ENCODE data around the gene DNAH9. TPM values are rescaled to one million over a fixed set of nuclear protein-coding genes. Genes with fewer than 3 reads are reported as not detected.
A peak's percentile ranks its signal among the peaks of the same experiment; 100 is the strongest.

Gene DNAH9
- total RNA-seq, 1 donor from 2014 or later, result 1.0 TPM

DNA sequence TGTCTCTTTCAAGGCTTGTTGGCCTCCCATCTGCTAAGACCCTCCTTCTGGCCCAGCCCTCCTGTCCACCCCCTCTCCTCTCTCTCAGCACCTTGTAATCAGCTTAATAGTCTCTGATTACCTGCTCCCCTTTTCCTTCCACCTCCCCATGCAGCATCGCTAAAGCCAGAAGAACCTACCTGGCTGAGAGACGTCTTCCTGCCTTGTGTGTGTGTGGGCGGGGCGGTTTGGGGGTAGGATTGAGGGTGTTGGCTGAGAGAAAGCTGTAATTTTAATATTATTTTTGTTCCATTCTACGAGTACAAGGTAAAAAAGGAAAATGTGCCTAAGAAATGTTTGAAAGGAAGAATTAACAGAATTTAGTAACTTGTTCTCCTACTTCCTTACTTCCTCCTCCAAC is 3.4 kb downstream of the DNAH9 start:
- peaks cover 4 to 7% (median 6%) of the 10 kb centered on the region in 3 donors for H3K27me3 ChIP-seq (ENCODE audit: control insufficient read depth in 3 of 3, insufficient read depth in 3 of 3, low read length in 3 of 3)
- H3K27ac ChIP-seq (ENCODE audit: low read depth, low read length), result no peak overlapping the region
- no peak overlapping the region for H3K4me3 ChIP-seq (ENCODE audit: low read length in 3 of 3)
- no peaks in the 10 kb centered on the region for H3K9me3 ChIP-seq (ENCODE audit: control insufficient read depth in 3 of 3, low read length in 3 of 3)
- peaks cover 3 to 8% (median 3%) of the 10 kb centered on the region in 3 donors for H3K4me1 ChIP-seq (ENCODE audit: control insufficient read depth in 3 of 3, insufficient read depth in 3 of 3, low read length in 3 of 3)
- H3K9ac ChIP-seq (ENCODE audit: low read depth in 1 of 3, low read length in 3 of 3), result no peak overlapping the region
- H3K36me3 ChIP-seq (ENCODE audit: control insufficient read depth in 3 of 3, insufficient read depth in 3 of 3, low read length in 3 of 3), result no peaks in the 10 kb centered on the region

DNA sequence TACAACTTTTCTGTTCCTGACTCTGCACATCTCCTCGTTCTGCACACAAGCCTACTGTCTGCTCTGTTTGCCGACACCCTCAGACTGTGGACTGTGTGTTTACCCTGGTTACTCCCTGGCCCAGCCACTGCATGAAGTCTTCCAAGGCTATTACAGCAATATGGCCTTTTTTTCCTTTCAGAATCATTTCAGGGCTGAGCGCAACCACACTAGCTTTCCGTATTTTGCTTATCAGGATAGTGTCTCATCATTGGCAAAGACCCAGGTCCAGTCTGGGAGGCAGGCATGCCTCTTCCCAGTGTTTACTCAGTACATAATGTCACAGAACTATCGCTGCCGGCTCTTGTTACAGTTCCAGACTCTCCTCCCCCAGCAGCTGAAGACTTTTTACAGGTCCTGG is 10.1 kb downstream of the DNAH9 start:
- peak overlapping the region in 1 of 3 donors; percentile 5 for H3K9ac ChIP-seq (ENCODE audit: low read depth in 1 of 3, low read length in 3 of 3)
- peak overlapping the region in 1 of 3 donors; percentile 25 for H3K4me3 ChIP-seq (ENCODE audit: low read length in 3 of 3)
- no peaks in the 10 kb centered on the region for H3K4me1 ChIP-seq (ENCODE audit: control insufficient read depth in 3 of 3, insufficient read depth in 3 of 3, low read length in 3 of 3)
- H3K36me3 ChIP-seq (ENCODE audit: control insufficient read depth in 3 of 3, insufficient read depth in 3 of 3, low read length in 3 of 3), result no peaks in the 10 kb centered on the region
- H3K27me3 ChIP-seq (ENCODE audit: control insufficient read depth in 3 of 3, insufficient read depth in 3 of 3, low read length in 3 of 3), result peaks cover 0 to 8% (median 0%) of the 10 kb centered on the region in 3 donors
- no peaks in the 10 kb centered on the region for H3K9me3 ChIP-seq (ENCODE audit: control insufficient read depth in 3 of 3, low read length in 3 of 3)
- H3K27ac ChIP-seq (ENCODE audit: low read depth, low read length), result no peak overlapping the region

DNA sequence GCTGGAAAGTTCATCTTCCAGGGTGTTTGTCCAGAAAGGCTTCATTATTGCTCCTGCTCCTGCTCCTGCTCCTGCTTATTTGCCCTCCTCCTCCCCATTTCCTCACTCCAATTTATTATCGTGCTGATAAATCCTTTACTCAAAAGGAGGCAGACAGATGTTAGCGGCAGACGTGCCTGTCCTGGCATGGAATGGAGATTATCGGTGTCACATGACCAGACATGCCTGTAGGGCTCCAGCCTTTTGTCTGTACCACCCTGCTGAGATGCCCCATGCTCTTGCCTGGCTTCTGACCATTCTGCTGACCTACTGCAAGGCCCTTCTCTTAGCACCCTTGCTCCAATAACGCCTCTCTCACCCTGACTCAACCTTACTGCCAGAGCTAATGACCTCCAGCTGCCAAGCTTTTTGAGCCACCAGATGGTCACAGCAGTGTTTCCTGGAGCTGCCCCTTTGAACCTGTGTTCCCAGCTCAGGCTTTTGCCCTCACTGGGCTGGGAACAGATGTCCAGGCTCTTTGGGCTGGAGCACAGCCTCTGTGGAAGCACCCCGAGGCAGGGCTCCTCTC is 12.8 kb downstream of the DNAH9 start:
- Histone ChIP-seq H3K4me3 (ENCODE audit: low read length in 3 of 3) (no peak overlapping the region), H3K36me3 (ENCODE audit: control insufficient read depth in 3 of 3, insufficient read depth in 3 of 3, low read length in 3 of 3) (no peaks in the 10 kb centered on the region), H3K9ac (ENCODE audit: low read depth in 1 of 3, low read length in 3 of 3) (no peak overlapping the region), H3K27me3 (ENCODE audit: control insufficient read depth in 3 of 3, insufficient read depth in 3 of 3, low read length in 3 of 3) (peaks cover 0 to 6% (median 0%) of the 10 kb centered on the region in 3 donors), H3K27ac (ENCODE audit: low read depth, low read length) (no peak overlapping the region), H3K4me1 (ENCODE audit: control insufficient read depth in 3 of 3, insufficient read depth in 3 of 3, low read length in 3 of 3) (no peaks in the 10 kb centered on the region), H3K9me3 (ENCODE audit: control insufficient read depth in 3 of 3, low read length in 3 of 3) (no peaks in the 10 kb centered on the region)

DNA sequence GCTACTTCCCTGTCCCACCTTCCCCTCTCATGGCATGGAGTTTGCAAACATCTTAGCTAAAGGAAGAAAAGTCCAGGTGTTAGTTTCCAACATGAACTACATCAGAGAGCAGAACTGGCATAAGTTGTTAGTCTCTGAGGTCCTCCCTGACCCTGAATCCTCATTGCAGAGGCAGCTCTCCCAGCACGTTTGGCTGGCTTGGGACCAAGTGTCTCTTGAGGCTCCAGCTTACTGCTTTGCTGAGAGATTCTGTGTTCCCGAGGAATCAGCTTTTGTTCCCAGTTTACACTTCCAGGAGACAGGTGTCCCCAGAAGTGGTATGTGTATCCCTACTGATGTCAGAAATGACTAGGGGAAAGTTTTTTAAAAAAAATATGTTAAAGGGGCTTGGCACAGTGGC is 14.7 kb downstream of the DNAH9 start:
- no peaks in the 10 kb centered on the region for H3K4me1 ChIP-seq (ENCODE audit: control insufficient read depth in 3 of 3, insufficient read depth in 3 of 3, low read length in 3 of 3)
- no peak overlapping the region for H3K27ac ChIP-seq (ENCODE audit: low read depth, low read length)
- no peak overlapping the region for H3K9ac ChIP-seq (ENCODE audit: low read depth in 1 of 3, low read length in 3 of 3)
- H3K27me3 ChIP-seq (ENCODE audit: control insufficient read depth in 3 of 3, insufficient read depth in 3 of 3, low read length in 3 of 3), result peaks cover 0 to 4% (median 0%) of the 10 kb centered on the region in 3 donors
- H3K4me3 ChIP-seq (ENCODE audit: low read length in 3 of 3), result no peak overlapping the region
- H3K9me3 ChIP-seq (ENCODE audit: control insufficient read depth in 3 of 3, low read length in 3 of 3), result no peaks in the 10 kb centered on the region
- H3K36me3 ChIP-seq (ENCODE audit: control insufficient read depth in 3 of 3, insufficient read depth in 3 of 3, low read length in 3 of 3), result no peaks in the 10 kb centered on the region

DNA sequence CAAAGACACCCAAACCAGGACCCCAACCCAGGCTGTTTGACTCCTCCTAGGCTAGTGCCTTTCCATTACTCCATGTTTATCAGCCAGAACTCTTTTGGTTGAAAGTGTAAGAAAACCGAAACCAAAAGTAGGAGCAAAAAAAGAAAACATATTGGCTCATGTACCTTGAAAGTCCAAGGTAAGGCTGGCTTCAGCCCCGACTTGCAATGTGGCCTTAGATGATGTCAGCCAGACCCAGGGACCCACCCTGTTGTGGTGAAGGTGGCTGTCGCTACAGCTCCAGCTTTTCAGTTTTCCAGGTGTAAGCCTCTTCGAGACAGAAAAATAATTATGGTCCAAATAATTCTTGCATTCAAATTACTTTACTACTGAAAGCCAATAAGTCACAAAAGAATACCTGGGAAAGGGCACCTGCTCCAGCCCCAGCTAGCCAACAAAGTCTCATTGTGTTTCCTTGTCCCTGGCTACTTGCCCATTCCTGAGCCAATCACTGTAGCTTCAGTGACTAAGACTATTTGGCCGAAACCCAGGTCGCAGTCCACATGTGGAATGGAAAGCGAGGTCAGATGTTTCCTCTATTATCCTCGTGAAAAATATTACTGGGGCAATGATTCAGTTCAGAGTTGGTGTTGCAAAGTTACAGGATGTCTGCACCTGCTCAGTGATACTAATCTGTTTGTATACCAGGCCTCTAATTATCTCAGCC is 20.7 kb downstream of the DNAH9 start:
- peaks cover 0 to 3% (median 0%) of the 10 kb centered on the region in 3 donors for H3K27me3 ChIP-seq (ENCODE audit: control insufficient read depth in 3 of 3, insufficient read depth in 3 of 3, low read length in 3 of 3)
- no peaks in the 10 kb centered on the region for H3K4me1 ChIP-seq (ENCODE audit: control insufficient read depth in 3 of 3, insufficient read depth in 3 of 3, low read length in 3 of 3)
- H3K4me3 ChIP-seq (ENCODE audit: low read length in 3 of 3), result no peak overlapping the region
- peaks cover 0 to 2% (median 0%) of the 10 kb centered on the region in 3 donors for H3K9me3 ChIP-seq (ENCODE audit: control insufficient read depth in 3 of 3, low read length in 3 of 3)
- no peak overlapping the region for H3K9ac ChIP-seq (ENCODE audit: low read depth in 1 of 3, low read length in 3 of 3)
- H3K36me3 ChIP-seq (ENCODE audit: control insufficient read depth in 3 of 3, insufficient read depth in 3 of 3, low read length in 3 of 3), result no peaks in the 10 kb centered on the region
- no peak overlapping the region for H3K27ac ChIP-seq (ENCODE audit: low read depth, low read length)

DNA sequence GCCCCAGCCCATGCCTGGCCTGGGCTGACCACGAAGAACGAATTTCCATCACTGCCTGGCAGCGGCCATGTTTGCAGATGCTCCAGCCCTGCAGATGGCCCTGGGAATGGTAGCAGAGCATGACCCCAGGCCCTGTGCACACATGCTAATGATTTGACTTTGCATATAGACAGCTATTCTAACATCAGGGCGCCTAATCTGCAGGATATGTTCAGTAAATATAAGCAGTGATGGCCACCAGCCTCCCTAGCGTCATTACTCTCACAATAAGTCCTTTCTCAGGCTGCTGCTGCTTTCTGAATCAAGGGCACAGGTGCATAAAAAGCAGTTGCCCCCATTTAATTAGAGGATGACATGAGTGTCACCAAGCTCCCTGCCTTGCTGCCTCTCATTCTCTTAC is 24.2 kb downstream of the DNAH9 start:
- Histone ChIP-seq H3K4me3 (ENCODE audit: low read length in 3 of 3) (no peak overlapping the region), H3K9ac (ENCODE audit: low read depth in 1 of 3, low read length in 3 of 3) (no peak overlapping the region), H3K9me3 (ENCODE audit: control insufficient read depth in 3 of 3, low read length in 3 of 3) (peaks cover 0 to 2% (median 0%) of the 10 kb centered on the region in 3 donors), H3K27ac (ENCODE audit: low read depth, low read length) (no peak overlapping the region), H3K4me1 (ENCODE audit: control insufficient read depth in 3 of 3, insufficient read depth in 3 of 3, low read length in 3 of 3) (no peaks in the 10 kb centered on the region), H3K36me3 (ENCODE audit: control insufficient read depth in 3 of 3, insufficient read depth in 3 of 3, low read length in 3 of 3) (no peaks in the 10 kb centered on the region), H3K27me3 (ENCODE audit: control insufficient read depth in 3 of 3, insufficient read depth in 3 of 3, low read length in 3 of 3) (peaks cover 0 to 4% (median 0%) of the 10 kb centered on the region in 3 donors)

DNA sequence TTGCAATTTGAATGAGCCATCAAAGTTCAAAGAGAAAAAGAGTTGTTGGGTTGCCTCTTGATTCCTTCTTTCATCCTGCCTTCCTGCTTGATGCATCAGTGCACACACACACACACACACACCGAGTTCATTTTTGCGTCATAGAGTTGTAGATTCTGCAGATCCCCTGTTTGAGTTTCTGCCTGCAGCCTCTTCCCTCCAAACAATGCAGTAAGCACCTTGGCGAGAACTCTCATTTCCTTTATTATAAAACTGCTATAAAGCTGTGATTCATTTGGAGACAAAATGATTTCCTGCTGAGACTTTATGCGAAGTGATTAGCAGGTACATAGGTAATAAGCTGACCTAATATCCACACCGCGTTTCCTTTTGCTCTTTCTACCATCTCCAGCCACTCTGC is 26.7 kb downstream of the DNAH9 start:
- H3K36me3 ChIP-seq (ENCODE audit: control insufficient read depth in 3 of 3, insufficient read depth in 3 of 3, low read length in 3 of 3), result no peaks in the 10 kb centered on the region
- H3K9ac ChIP-seq (ENCODE audit: low read depth in 1 of 3, low read length in 3 of 3), result no peak overlapping the region
- no peak overlapping the region for H3K4me3 ChIP-seq (ENCODE audit: low read length in 3 of 3)
- peaks cover 0 to 9% (median 2%) of the 10 kb centered on the region in 3 donors for H3K27me3 ChIP-seq (ENCODE audit: control insufficient read depth in 3 of 3, insufficient read depth in 3 of 3, low read length in 3 of 3)
- H3K9me3 ChIP-seq (ENCODE audit: control insufficient read depth in 3 of 3, low read length in 3 of 3), result peaks cover 0 to 2% (median 0%) of the 10 kb centered on the region in 3 donors
- no peak overlapping the region for H3K27ac ChIP-seq (ENCODE audit: low read depth, low read length)
- no peaks in the 10 kb centered on the region for H3K4me1 ChIP-seq (ENCODE audit: control insufficient read depth in 3 of 3, insufficient read depth in 3 of 3, low read length in 3 of 3)

DNA sequence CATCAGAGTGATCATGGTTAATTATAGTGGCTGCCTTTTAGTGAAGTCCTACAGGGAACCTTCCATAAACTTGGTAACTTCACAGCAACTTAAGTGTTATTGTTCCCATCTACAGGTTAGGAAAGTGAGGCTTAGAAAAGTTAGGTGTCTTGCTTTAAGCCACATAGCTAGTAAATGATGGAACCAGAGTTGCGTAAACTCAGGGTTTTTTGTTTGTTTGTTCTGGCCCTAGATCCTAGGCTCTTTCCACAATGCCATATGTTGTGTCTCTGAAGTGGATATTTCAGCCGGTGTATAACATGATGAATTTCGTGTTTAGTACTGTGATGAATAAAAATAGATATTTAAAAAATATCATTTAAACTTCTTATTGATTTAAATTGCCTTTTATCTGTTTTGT is 27.6 kb downstream of the DNAH9 start:
- no peaks in the 10 kb centered on the region for H3K36me3 ChIP-seq (ENCODE audit: control insufficient read depth in 3 of 3, insufficient read depth in 3 of 3, low read length in 3 of 3)
- no peaks in the 10 kb centered on the region for H3K4me1 ChIP-seq (ENCODE audit: control insufficient read depth in 3 of 3, insufficient read depth in 3 of 3, low read length in 3 of 3)
- no peak overlapping the region for H3K27ac ChIP-seq (ENCODE audit: low read depth, low read length)
- no peak overlapping the region for H3K9ac ChIP-seq (ENCODE audit: low read depth in 1 of 3, low read length in 3 of 3)
- no peak overlapping the region for H3K4me3 ChIP-seq (ENCODE audit: low read length in 3 of 3)
- peaks cover 0 to 9% (median 2%) of the 10 kb centered on the region in 3 donors for H3K27me3 ChIP-seq (ENCODE audit: control insufficient read depth in 3 of 3, insufficient read depth in 3 of 3, low read length in 3 of 3)
- peaks cover 0 to 2% (median 0%) of the 10 kb centered on the region in 3 donors for H3K9me3 ChIP-seq (ENCODE audit: control insufficient read depth in 3 of 3, low read length in 3 of 3)

DNA sequence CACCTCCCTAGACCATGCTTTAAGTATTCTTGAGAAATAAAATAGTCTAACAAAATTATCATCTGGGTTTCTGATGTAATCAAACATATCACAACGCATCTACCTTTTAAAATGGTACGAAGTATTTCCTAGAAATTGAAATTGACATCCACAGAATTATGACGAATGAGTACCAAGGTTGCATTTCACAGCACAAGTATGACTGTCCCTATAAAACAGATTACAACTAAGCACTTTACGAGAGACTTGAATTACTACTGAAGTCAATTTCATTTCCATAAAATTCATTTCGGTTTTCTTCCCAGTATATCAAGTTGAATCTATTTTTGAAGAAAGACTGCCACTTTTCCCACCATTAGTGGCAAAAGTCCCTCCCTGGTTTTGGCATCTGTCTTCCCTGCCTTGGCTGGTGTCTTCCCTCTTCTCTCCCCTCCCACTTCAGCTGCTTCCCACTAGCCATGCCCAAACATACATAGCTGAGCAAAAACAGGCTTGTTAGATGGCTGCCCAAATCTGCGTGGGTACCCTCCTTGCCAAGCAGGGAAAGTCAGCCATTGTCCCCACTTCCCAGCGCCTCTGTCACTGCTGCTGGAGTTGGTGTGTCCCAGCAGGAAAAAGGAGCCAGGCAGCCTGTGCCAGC is 29.2 kb downstream of the DNAH9 start:
- H3K9me3 ChIP-seq (ENCODE audit: control insufficient read depth in 3 of 3, low read length in 3 of 3), result no peaks in the 10 kb centered on the region
- H3K36me3 ChIP-seq (ENCODE audit: control insufficient read depth in 3 of 3, insufficient read depth in 3 of 3, low read length in 3 of 3), result no peaks in the 10 kb centered on the region
- no peak overlapping the region for H3K27ac ChIP-seq (ENCODE audit: low read depth, low read length)
- no peak overlapping the region for H3K4me3 ChIP-seq (ENCODE audit: low read length in 3 of 3)
- no peaks in the 10 kb centered on the region for H3K4me1 ChIP-seq (ENCODE audit: control insufficient read depth in 3 of 3, insufficient read depth in 3 of 3, low read length in 3 of 3)
- peaks cover 0 to 11% (median 2%) of the 10 kb centered on the region in 3 donors for H3K27me3 ChIP-seq (ENCODE audit: control insufficient read depth in 3 of 3, insufficient read depth in 3 of 3, low read length in 3 of 3)
- no peak overlapping the region for H3K9ac ChIP-seq (ENCODE audit: low read depth in 1 of 3, low read length in 3 of 3)

DNA sequence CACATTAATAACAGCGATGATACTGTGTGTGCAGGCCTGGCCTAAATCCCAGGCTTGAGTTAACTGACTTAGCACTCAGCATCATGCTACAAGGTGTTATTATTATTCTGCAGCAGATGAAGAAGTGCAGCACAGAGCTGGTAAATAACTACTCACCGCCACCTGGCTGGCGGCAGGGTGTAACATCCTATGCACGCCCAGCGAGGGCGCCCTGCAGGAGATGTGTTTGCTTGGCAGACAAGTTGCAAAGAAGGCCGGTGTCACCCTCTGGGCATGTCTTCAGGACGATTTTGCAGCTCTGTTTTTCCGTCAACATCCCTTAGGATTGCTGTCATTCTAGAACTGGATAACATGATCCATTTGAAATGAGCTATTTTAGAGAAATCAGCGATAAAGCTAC is 30.1 kb downstream of the DNAH9 start:
- Histone ChIP-seq H3K27ac (ENCODE audit: low read depth, low read length) (no peak overlapping the region), H3K9ac (ENCODE audit: low read depth in 1 of 3, low read length in 3 of 3) (no peak overlapping the region), H3K27me3 (ENCODE audit: control insufficient read depth in 3 of 3, insufficient read depth in 3 of 3, low read length in 3 of 3) (peaks cover 0 to 10% (median 2%) of the 10 kb centered on the region in 3 donors), H3K36me3 (ENCODE audit: control insufficient read depth in 3 of 3, insufficient read depth in 3 of 3, low read length in 3 of 3) (no peaks in the 10 kb centered on the region), H3K4me3 (ENCODE audit: low read length in 3 of 3) (no peak overlapping the region), H3K4me1 (ENCODE audit: control insufficient read depth in 3 of 3, insufficient read depth in 3 of 3, low read length in 3 of 3) (no peaks in the 10 kb centered on the region), H3K9me3 (ENCODE audit: control insufficient read depth in 3 of 3, low read length in 3 of 3) (no peaks in the 10 kb centered on the region)
